K562 (cell line): ENCODE measurements around the gene NUP210. TPM values are rescaled to one million over a fixed set of nuclear protein-coding genes. Genes with fewer than 3 reads are reported as not detected.

ENCODE experiments used
- CBFA2T2 ChIP-seq: fragments of 450-650 bp; conservative IDR thresholded peaks from 2 replicates; pipeline ENCODE4 v1.6.1; 2017; ENCODE audit warnings: mild to moderate bottlenecking
- MED1 ChIP-seq: sonication (generic); formaldehyde crosslinking; IDR thresholded peaks from 2 replicates; pipeline ENCODE4 v1.8.1; 2023; ENCODE audit warnings: missing genetic modification reagents, borderline replicate concordance
- PTTG1 ChIP-seq: fragments of 450-650 bp; IDR thresholded peaks from 2 replicates; pipeline ENCODE4 v1.6.1; 2016; ENCODE audit warnings: low read depth, mild to moderate bottlenecking, missing genetic modification characterization, missing compliant biosample characterization
- RREB1 ChIP-seq: fragments of 250-450 bp; sonication (Bioruptor Pico); IDR thresholded peaks from 2 replicates; pipeline ENCODE4 v1.4.0; 2020
- SMC3 ChIP-seq: conservative IDR thresholded peaks from 2 replicates; pipeline ENCODE4 v1.6.1; 2011; ENCODE audit warnings: low read depth, low read length, improper control_type of control experiment; ENCODE audit not compliant: insufficient read depth
- XRCC4 ChIP-seq: IDR thresholded peaks from one replicate; pipeline ENCODE4 v1.6.1; 2011; ENCODE audit not compliant: insufficient read depth, insufficient read length; ENCODE audit errors: extremely low read depth
- ZC3H4 ChIP-seq: sonication (generic); formaldehyde crosslinking; IDR thresholded peaks from 2 replicates; pipeline ENCODE4 v1.9.0; 2021; ENCODE audit warnings: missing genetic modification reagents, borderline replicate concordance
- ZKSCAN8 ChIP-seq: fragments of 200-800 bp; sonication (Bioruptor generic); IDR thresholded peaks from 2 replicates; pipeline ENCODE4 v1.6.1; 2016; ENCODE audit warnings: missing genetic modification characterization, missing compliant biosample characterization
- ZNF324 ChIP-seq: fragments of 250-450 bp; sonication (Bioruptor Pico); IDR thresholded peaks from 2 replicates; pipeline ENCODE4 v1.4.0; 2020; ENCODE audit warnings: mild to moderate bottlenecking
- polyA plus RNA-seq, 8 experiments: library from polyadenylated mRNA; depleted of rRNA in 4 of 8; stranded (reverse) in 5 of 8; unstranded in 3 of 8; fragments of >200 nt; fragmentation: Nextera tagmentation in 2 of 8; fragmentation: Illumina TruSeq in 1 of 8; extraction: Ambion mirVana in 2 of 8; extraction: Trizol in 1 of 8; gene quantifications; 2 replicates each; pipeline versions ENCODE4 v1.2.1 to v1.2.3, GENCODE V29; 2011 to 2014; ENCODE audit warnings: inconsistent platforms in 1 of 8, missing spikeins in 1 of 8
- total RNA-seq, 7 experiments: library from RNA; depleted of rRNA in 6 of 7; stranded (reverse); fragments of >200 nt in 6 of 7; fragmentation: Illumina TruSeq in 2 of 7; extraction: Trizol in 2 of 7; gene quantifications; 2 replicates each; pipeline versions ENCODE4 v1.2.1 to v1.2.3, GENCODE V29; 2011 to 2021; ENCODE audit warnings: low replicate concordance in 1 of 7
- TF ChIP-seq, protein P1 (sequence below): sonication (generic); formaldehyde crosslinking; IDR thresholded peaks from 2 replicates; pipeline ENCODE4 v1.8.0; 2022; ENCODE audit warnings: mild to moderate bottlenecking, missing genetic modification reagents
- TF ChIP-seq, protein P2 (sequence below): fragments of 450-650 bp; IDR thresholded peaks from 2 replicates; pipeline ENCODE4 v1.6.1; 2018; ENCODE audit warnings: mild to moderate bottlenecking, low read depth; ENCODE audit not compliant: partially characterized antibody
- TF ChIP-seq, protein P3 (sequence below): fragments of 450-650 bp; IDR thresholded peaks from 2 replicates; pipeline ENCODE4 v1.6.1; 2016; ENCODE audit warnings: mild to moderate bottlenecking

NUP210 gene
- total and polyA plus RNA-seq, 9 of the 15 experiments (the other 6 are each of a cell fraction or from before 2014, with no cell fraction given) = 1.2 to 138 (median 44.0) TPM

GRCh38 chr3:13282986-13283876, 136.9 kb downstream of the NUP210 start (continued):
- TF ChIP-seq RREB1 (CRISPR knock-in tag) = no peak
- TF ChIP-seq PTTG1 (tag) = no peak
- TF ChIP-seq ZKSCAN8 (CRISPR knock-in tag) = no peak
- no peak for TF ChIP-seq XRCC4
- no peak for TF ChIP-seq MED1 (CRISPR knock-in tag)
- TF ChIP-seq, protein P1, sequence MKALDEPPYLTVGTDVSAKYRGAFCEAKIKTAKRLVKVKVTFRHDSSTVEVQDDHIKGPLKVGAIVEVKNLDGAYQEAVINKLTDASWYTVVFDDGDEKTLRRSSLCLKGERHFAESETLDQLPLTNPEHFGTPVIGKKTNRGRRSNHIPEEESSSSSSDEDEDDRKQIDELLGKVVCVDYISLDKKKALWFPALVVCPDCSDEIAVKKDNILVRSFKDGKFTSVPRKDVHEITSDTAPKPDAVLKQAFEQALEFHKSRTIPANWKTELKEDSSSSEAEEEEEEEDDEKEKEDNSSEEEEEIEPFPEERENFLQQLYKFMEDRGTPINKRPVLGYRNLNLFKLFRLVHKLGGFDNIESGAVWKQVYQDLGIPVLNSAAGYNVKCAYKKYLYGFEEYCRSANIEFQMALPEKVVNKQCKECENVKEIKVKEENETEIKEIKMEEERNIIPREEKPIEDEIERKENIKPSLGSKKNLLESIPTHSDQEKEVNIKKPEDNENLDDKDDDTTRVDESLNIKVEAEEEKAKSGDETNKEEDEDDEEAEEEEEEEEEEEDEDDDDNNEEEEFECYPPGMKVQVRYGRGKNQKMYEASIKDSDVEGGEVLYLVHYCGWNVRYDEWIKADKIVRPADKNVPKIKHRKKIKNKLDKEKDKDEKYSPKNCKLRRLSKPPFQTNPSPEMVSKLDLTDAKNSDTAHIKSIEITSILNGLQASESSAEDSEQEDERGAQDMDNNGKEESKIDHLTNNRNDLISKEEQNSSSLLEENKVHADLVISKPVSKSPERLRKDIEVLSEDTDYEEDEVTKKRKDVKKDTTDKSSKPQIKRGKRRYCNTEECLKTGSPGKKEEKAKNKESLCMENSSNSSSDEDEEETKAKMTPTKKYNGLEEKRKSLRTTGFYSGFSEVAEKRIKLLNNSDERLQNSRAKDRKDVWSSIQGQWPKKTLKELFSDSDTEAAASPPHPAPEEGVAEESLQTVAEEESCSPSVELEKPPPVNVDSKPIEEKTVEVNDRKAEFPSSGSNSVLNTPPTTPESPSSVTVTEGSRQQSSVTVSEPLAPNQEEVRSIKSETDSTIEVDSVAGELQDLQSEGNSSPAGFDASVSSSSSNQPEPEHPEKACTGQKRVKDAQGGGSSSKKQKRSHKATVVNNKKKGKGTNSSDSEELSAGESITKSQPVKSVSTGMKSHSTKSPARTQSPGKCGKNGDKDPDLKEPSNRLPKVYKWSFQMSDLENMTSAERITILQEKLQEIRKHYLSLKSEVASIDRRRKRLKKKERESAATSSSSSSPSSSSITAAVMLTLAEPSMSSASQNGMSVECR (CRISPR knock-in tag) = no peak
- TF ChIP-seq, protein P2, sequence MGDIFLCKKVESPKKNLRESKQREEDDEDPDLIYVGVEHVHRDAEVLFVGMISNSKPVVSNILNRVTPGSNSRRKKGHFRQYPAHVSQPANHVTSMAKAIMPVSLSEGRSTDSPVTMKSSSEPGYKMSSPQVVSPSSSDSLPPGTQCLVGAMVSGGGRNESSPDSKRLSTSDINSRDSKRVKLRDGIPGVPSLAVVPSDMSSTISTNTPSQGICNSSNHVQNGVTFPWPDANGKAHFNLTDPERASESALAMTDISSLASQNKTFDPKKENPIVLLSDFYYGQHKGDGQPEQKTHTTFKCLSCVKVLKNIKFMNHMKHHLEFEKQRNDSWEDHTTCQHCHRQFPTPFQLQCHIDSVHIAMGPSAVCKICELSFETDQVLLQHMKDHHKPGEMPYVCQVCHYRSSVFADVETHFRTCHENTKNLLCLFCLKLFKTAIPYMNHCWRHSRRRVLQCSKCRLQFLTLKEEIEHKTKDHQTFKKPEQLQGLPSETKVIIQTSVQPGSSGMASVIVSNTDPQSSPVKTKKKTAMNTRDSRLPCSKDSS = no peak
- TF ChIP-seq, protein P3, sequence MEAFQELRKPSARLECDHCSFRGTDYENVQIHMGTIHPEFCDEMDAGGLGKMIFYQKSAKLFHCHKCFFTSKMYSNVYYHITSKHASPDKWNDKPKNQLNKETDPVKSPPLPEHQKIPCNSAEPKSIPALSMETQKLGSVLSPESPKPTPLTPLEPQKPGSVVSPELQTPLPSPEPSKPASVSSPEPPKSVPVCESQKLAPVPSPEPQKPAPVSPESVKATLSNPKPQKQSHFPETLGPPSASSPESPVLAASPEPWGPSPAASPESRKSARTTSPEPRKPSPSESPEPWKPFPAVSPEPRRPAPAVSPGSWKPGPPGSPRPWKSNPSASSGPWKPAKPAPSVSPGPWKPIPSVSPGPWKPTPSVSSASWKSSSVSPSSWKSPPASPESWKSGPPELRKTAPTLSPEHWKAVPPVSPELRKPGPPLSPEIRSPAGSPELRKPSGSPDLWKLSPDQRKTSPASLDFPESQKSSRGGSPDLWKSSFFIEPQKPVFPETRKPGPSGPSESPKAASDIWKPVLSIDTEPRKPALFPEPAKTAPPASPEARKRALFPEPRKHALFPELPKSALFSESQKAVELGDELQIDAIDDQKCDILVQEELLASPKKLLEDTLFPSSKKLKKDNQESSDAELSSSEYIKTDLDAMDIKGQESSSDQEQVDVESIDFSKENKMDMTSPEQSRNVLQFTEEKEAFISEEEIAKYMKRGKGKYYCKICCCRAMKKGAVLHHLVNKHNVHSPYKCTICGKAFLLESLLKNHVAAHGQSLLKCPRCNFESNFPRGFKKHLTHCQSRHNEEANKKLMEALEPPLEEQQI = no peak
- TF ChIP-seq ZNF324 (CRISPR knock-in tag) = no peak
- TF ChIP-seq SMC3 = peak; percentile 59
- TF ChIP-seq ZC3H4 = no peak
- TF ChIP-seq CBFA2T2 = no peak
